ENCODE measurements around the gene ENOX1. TPM values are rescaled to one million over a fixed set of nuclear protein-coding genes. Genes with fewer than 3 reads are reported as not detected.

ENOX1 gene
- total and polyA plus RNA-seq, 2 of the 8 experiments (the other 6 are each of a cell fraction or from before 2014, with no cell fraction given): 0.23 to 0.37 TPM

- no peaks in the 10 kb centered on the region; a peak in 1 of 7 replicates for H3K27me3 ChIP-seq (replicated peaks in 1 of 4; ENCODE audit: control insufficient read depth in 3 of 4, extremely low read depth in 1 of 4, insufficient read depth in 3 of 4, low read length in 3 of 4)
- H3K4me2 ChIP-seq (ENCODE audit: insufficient read depth in 1 of 2, low read depth in 2 of 2, low read length in 2 of 2): no peak overlapping the region
- H4K91ac ChIP-seq (replicated peaks; ENCODE audit: insufficient read length, low read length): no peak overlapping the region
- H3K36me3 ChIP-seq (ENCODE audit: control insufficient read depth in 2 of 4, insufficient read depth in 4 of 4, low read length in 3 of 4): no peaks in the 10 kb centered on the region
- no peak overlapping the region for H3K14ac ChIP-seq (ENCODE audit: insufficient read length)
- no peak overlapping the region for H2BK15ac ChIP-seq (ENCODE audit: low read length)
- no peak overlapping the region for H3K9ac ChIP-seq (replicated peaks in 1 of 4; ENCODE audit: extremely low read depth in 1 of 4, low read depth in 3 of 4, low read length in 3 of 4)
- no peak overlapping the region for H2BK5ac ChIP-seq (ENCODE audit: low read depth, low read length)
- H3K27ac ChIP-seq (ENCODE audit: low read depth, low read length): no peak overlapping the region
- H3K56ac ChIP-seq (replicated peaks; ENCODE audit: insufficient read length, low read depth, low read length): no peak overlapping the region
- H2BK20ac ChIP-seq (ENCODE audit: low read length): no peak overlapping the region
- no peak overlapping the region for H2AK5ac ChIP-seq (ENCODE audit: low read depth, low read length)
- H3K23ac ChIP-seq (ENCODE audit: insufficient read length): no peak overlapping the region
- H2AFZ ChIP-seq (ENCODE audit: low read length): no peak overlapping the region
- H3K4me3 ChIP-seq (ENCODE audit: extremely low read depth in 1 of 4, insufficient read depth in 2 of 4, low read depth in 3 of 4, low read length in 4 of 4): no peak overlapping the region
- H3K79me2 ChIP-seq (ENCODE audit: control insufficient read depth in 1 of 2, insufficient read depth in 2 of 2, low read length in 2 of 2): no peaks in the 10 kb centered on the region
- no peak overlapping the region for H2BK120ac ChIP-seq (replicated peaks; ENCODE audit: low read depth, low read length)
- no peak overlapping the region for H2BK12ac ChIP-seq (ENCODE audit: low read depth, low read length)
- H4K20me1 ChIP-seq (replicated peaks in 1 of 2; ENCODE audit: control insufficient read depth in 1 of 2, insufficient read depth in 2 of 2, low read length in 2 of 2): no peaks in the 10 kb centered on the region
- H3K79me1 ChIP-seq (ENCODE audit: low read depth, low read length): no peaks in the 10 kb centered on the region
- FAIRE-seq (no peak), DNase-seq (ENCODE audit: low read depth in 1 of 2, low spot score in 2 of 2) (no peak)
- H4K5ac ChIP-seq (ENCODE audit: insufficient read length, low read depth, low read length): no peak overlapping the region
- H3K9me3 ChIP-seq (ENCODE audit: insufficient read depth in 2 of 2, low read depth in 1 of 2, low read length in 1 of 2): no peaks in the 10 kb centered on the region
- ChIA-PET POLR2A (ENCODE audit: partially characterized antibody) (no interaction called here), CTCF (ENCODE audit: partially characterized antibody) (no interaction called here)
- no peak overlapping the region for H4K8ac ChIP-seq (ENCODE audit: extremely low read depth, insufficient read depth, low read length)
- peaks cover 0 to 6% (median 3%) of the 10 kb centered on the region in 4 experiments; a peak in 3 of 7 replicates for H3K4me1 ChIP-seq (replicated peaks in 1 of 4; ENCODE audit: control insufficient read depth in 3 of 4, insufficient read depth in 4 of 4, low read length in 3 of 4)
- H3K23me2 ChIP-seq (ENCODE audit: low read depth, low read length): no peaks in the 10 kb centered on the region
- H3K4ac ChIP-seq (replicated peaks; ENCODE audit: insufficient read length, low read depth, low read length): no peak overlapping the region
- 88% methylated on average over 4 of the region's 4 CpGs; no CpG with 5 or more reads in 1 of the 2 experiments for WGBS, 2 experiments (ENCODE audit: extremely low coverage in 1 of 2, insufficient coverage in 1 of 2, insufficient read length in 1 of 2, insufficient replicate concordance in 2 of 2, low coverage in 1 of 2, low lambda C conversion rate in 2 of 2, missing lambda C conversion rate in 1 of 2)
- no peak overlapping the region for H3K18ac ChIP-seq (ENCODE audit: extremely low read depth, low read length)
- no peak for TF ChIP-seq EGR1 (IDR thresholded peaks at IDR 0.05; ENCODE audit: borderline replicate concordance, low read depth, low read length)
- TF ChIP-seq RXRA (IDR thresholded peaks at IDR 0.05; ENCODE audit: insufficient read depth, low read depth, low read length): no peak
- no peak for TF ChIP-seq KDM1A (IDR thresholded peaks at IDR 0.05; ENCODE audit: borderline replicate concordance, low read length)
- TF ChIP-seq HDAC6 (IDR thresholded peaks at IDR 0.05; ENCODE audit: low read depth, low read length): no peak
- TF ChIP-seq, protein P1, sequence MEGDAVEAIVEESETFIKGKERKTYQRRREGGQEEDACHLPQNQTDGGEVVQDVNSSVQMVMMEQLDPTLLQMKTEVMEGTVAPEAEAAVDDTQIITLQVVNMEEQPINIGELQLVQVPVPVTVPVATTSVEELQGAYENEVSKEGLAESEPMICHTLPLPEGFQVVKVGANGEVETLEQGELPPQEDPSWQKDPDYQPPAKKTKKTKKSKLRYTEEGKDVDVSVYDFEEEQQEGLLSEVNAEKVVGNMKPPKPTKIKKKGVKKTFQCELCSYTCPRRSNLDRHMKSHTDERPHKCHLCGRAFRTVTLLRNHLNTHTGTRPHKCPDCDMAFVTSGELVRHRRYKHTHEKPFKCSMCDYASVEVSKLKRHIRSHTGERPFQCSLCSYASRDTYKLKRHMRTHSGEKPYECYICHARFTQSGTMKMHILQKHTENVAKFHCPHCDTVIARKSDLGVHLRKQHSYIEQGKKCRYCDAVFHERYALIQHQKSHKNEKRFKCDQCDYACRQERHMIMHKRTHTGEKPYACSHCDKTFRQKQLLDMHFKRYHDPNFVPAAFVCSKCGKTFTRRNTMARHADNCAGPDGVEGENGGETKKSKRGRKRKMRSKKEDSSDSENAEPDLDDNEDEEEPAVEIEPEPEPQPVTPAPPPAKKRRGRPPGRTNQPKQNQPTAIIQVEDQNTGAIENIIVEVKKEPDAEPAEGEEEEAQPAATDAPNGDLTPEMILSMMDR (IDR thresholded peaks at IDR 0.05; ENCODE audit: control extremely low read depth in 1 of 3, insufficient read depth in 1 of 3, low read depth in 1 of 3, low read length in 3 of 3): no peak
- no peak for TF ChIP-seq ZNF274 (IDR thresholded peaks at IDR 0.05; ENCODE audit: borderline replicate concordance, extremely low read depth, low read length)
- TF ChIP-seq CEBPB (IDR thresholded peaks at IDR 0.05; ENCODE audit: low read depth, low read length): no peak
- TF ChIP-seq RAD21 (IDR thresholded peaks at IDR 0.05 in 1 of 2, conservative IDR thresholded peaks at IDR 0.05 in 1 of 2; ENCODE audit: low read depth in 2 of 2, low read length in 2 of 2): no peak
Measured at GRCh38 chr13:43325636-43326035, 461.1 kb downstream of the ENOX1 start.

Measured in H1 (cell line).